MM.1S (cell line): ENCODE measurements around the gene RHOBTB3.

Experiments
- CTCF ChIP-seq: fragments of 300-600 bp; sonication (generic); IDR thresholded peaks from 2 replicates; pipeline ENCODE4 v1.5.1; 2016; ENCODE audit warnings: antibody characterized with exemption, low read length, mixed read lengths
- EZH2 ChIP-seq: fragments of 300-600 bp; sonication (generic); optimal IDR thresholded peaks from 2 replicates; pipeline ENCODE3; 2017; ENCODE audit warnings: low read depth, mild to moderate bottlenecking, antibody characterized with exemption, low read length, mixed read lengths

- TF ChIP-seq EZH2 (no peak), CTCF (peak; percentile 93)
These were observed 50.0 kb downstream of the RHOBTB3 start for GRCh38 chr5:95781101-95781583.
